ENCODE measurements around the gene TMCO2.

Gene TMCO2

DNA sequence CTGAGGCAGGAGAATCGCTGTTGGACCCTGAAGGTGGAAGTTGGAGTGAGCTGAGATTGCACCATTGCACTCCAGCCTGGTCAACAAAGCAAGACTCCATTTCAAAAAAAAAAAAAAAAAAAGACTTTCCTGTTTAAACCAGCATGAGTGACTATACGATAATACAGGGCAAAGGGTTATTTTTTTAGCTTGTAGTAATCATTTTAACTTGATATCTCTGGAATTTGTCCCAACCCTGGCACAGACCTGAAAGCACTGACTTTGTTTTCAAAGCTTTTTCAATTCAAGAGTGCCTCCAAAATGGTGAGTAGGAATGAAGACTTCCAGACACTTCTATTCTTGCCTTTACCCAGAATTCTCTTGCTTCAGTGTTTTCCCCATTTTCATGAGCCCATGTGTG, 4.4 kb upstream of the TMCO2 start:
- Histone ChIP-seq H2AFZ (ENCODE audit: low read depth, low read length) (no peak overlapping the region), H3K9me3 (ENCODE audit: low read length) (no peaks in the 10 kb centered on the region)

DNA sequence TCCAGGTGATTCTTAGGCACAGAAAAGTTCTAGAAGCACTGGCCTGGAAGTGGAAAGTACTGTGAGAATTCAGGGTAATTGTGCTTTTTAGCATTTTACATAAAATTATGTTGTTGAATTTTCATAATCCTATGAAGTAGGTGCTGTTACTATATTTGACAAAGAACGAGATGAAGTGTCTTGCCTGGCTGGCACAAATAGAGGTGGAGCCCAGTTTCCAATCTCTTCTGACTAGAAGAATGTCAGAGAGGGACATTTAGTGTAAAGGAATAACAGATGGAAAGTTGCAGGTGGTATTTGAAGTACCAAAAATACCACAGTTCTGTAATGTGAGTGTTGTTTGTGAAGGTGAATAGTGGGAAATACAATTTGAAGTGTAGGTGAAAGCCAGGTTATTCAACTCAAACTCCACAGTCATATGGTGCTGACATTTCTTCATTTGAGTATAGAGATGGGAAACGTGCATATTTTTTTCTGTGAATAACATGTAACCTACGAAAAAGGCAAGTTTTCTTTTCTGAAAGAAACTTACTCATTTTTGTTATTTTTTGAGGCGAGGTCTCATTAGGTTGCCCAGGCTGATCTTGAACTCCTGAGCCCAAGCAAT, 3.5 kb upstream of the TMCO2 start:
- no peak overlapping the region for H3K4me3 ChIP-seq (ENCODE audit: low read length)
- no peak overlapping the region for H2AFZ ChIP-seq (ENCODE audit: low read depth, low read length)
- H3K27me3 ChIP-seq (ENCODE audit: insufficient read depth, low read length) = no peaks in the 10 kb centered on the region
- no peaks in the 10 kb centered on the region for H3K4me1 ChIP-seq (ENCODE audit: insufficient read depth, low read length)
- peaks cover 9% of the 10 kb centered on the region for H3K36me3 ChIP-seq (ENCODE audit: insufficient read depth, low read length)
- no peaks in the 10 kb centered on the region for H3K9me3 ChIP-seq (ENCODE audit: low read length)

More for the DNA sequence above, 4.4 kb upstream of the TMCO2 start:
- no peaks in the 10 kb centered on the region for H3K4me1 ChIP-seq (ENCODE audit: insufficient read depth, low read length)
- H3K4me3 ChIP-seq (ENCODE audit: low read length) = no peak overlapping the region
- peaks cover 18% of the 10 kb centered on the region for H3K36me3 ChIP-seq (ENCODE audit: insufficient read depth, low read length)
- H3K27me3 ChIP-seq (ENCODE audit: insufficient read depth, low read length) = no peaks in the 10 kb centered on the region

DNA sequence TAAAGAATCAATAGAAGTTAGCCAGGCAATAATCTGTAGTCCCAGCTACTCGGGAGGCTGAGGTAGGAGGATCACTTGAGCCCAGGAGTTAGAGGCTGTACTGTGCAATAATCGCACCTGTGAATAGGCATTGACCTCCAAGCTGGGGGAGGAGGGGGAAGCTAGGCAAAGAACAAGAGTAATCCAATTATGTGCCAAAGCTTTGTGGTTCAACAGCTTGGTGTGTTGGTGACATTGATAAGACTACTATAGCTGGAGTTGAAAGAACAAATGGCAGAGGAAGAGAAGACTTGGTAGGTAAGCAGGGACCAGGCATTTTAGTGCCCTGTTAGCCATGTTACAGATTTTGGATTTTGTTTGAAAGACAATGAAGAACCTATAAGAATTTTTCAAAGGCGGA, 2.1 kb upstream of the TMCO2 start:
- Histone ChIP-seq H3K4me3 (ENCODE audit: low read length) (no peak overlapping the region), H3K27me3 (ENCODE audit: insufficient read depth, low read length) (no peaks in the 10 kb centered on the region), H3K4me1 (ENCODE audit: insufficient read depth, low read length) (no peaks in the 10 kb centered on the region), H2AFZ (ENCODE audit: low read depth, low read length) (no peak overlapping the region), H3K9me3 (ENCODE audit: low read length) (no peaks in the 10 kb centered on the region), H3K36me3 (ENCODE audit: insufficient read depth, low read length) (no peaks in the 10 kb centered on the region)

DNA sequence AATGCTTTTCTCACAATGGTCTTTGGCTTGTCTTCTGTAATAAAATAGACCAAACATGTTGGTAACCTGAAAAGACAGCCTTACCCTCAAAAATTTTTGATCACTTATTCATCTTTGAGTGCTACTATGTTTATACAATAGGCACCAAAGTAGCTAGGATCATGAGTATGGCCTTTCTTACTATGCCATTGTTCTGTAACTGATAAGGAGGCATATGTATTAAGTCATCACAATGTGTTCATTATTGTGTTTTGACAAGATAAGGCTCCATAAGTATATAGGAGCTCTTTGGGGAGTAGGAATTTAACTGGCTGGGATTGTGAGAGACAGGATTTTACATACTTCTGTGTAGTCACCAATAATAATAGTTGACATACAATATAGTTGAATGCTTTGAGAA, 675 bp downstream of the TMCO2 start:
- Histone ChIP-seq H3K4me3 (ENCODE audit: low read length) (no peak overlapping the region), H3K4me1 (ENCODE audit: insufficient read depth, low read length) (no peaks in the 10 kb centered on the region), H3K9me3 (ENCODE audit: low read length) (no peaks in the 10 kb centered on the region), H3K27me3 (ENCODE audit: insufficient read depth, low read length) (no peaks in the 10 kb centered on the region), H2AFZ (ENCODE audit: low read depth, low read length) (no peak overlapping the region), H3K36me3 (ENCODE audit: insufficient read depth, low read length) (no peaks in the 10 kb centered on the region)

DNA sequence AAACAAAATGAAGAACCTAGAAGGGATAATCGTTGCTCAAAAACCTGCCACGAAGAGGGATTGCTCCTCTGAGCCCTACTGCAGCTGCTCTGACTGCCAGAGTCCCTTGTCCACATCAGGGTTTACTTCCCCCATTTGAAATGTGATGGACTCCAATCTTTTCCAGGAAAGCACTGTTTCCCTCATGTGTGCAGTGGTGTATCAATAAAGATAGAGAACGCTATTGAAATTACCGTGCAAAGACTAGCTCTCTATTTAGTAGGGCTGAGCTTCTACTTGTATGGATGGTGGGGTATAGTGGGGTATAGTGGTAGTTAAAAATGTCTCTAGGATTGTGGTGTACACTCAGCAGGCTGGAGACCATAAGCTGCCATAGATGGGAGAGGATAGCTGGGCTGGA, 3.7 kb downstream of the TMCO2 start:
- H3K4me3 ChIP-seq (ENCODE audit: low read length) = no peak overlapping the region
- no peak overlapping the region for H2AFZ ChIP-seq (ENCODE audit: low read depth, low read length)
- no peaks in the 10 kb centered on the region for H3K36me3 ChIP-seq (ENCODE audit: insufficient read depth, low read length)
- H3K4me1 ChIP-seq (ENCODE audit: insufficient read depth, low read length) = peaks cover 5% of the 10 kb centered on the region
- no peaks in the 10 kb centered on the region for H3K9me3 ChIP-seq (ENCODE audit: low read length)
- no peaks in the 10 kb centered on the region for H3K27me3 ChIP-seq (ENCODE audit: insufficient read depth, low read length)

DNA sequence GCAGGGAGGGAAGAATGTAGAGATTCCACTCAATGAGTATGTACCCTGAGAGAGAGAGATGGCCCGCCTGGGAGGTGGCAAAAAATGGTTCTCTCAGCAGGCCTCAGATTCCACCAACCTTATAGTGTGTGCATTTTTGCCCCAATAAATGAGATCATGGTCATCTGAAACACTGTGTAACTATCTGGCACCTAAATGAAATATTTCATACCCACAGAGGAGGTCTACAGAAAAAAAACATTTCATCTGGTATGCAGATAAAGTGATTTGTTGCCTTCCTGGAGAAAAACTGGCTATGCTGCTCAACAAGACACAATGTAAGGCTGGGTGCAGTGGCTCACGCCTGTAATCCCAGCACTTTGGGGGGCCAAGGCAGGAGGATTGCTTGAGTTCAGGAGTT, 4.9 kb downstream of the TMCO2 start:
- no peak overlapping the region for H2AFZ ChIP-seq (ENCODE audit: low read depth, low read length)
- peaks cover 9% of the 10 kb centered on the region for H3K4me1 ChIP-seq (ENCODE audit: insufficient read depth, low read length)
- no peaks in the 10 kb centered on the region for H3K36me3 ChIP-seq (ENCODE audit: insufficient read depth, low read length)
- H3K9me3 ChIP-seq (ENCODE audit: low read length) = no peaks in the 10 kb centered on the region
- H3K27me3 ChIP-seq (ENCODE audit: insufficient read depth, low read length) = no peaks in the 10 kb centered on the region
- H3K4me3 ChIP-seq (ENCODE audit: low read length) = no peak overlapping the region

DNA sequence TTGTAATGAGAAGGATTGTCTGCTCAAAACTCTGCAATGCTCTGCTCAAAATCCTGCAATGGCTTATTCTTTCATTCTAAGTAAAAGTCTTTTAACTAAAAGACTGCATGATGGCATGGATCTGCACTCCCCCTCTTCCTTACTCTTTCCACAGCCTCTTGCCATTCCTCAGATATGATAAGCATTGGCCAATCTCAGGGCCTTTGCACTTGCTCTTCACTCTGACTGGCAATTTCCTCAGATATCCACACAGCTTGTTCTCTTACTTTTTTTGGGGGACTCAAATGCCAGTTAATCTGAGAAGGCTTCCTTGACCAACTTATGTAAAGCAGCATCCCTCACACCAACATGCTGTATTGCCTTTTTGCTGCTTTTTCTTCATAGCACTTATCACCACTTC, 7.5 kb downstream of the TMCO2 start:
- Histone ChIP-seq H2AFZ (ENCODE audit: low read depth, low read length) (no peak overlapping the region), H3K27me3 (ENCODE audit: insufficient read depth, low read length) (no peaks in the 10 kb centered on the region), H3K9me3 (ENCODE audit: low read length) (no peaks in the 10 kb centered on the region), H3K4me3 (ENCODE audit: low read length) (no peak overlapping the region), H3K4me1 (ENCODE audit: insufficient read depth, low read length) (peaks cover 17% of the 10 kb centered on the region), H3K36me3 (ENCODE audit: insufficient read depth, low read length) (peaks cover 5% of the 10 kb centered on the region)

DNA sequence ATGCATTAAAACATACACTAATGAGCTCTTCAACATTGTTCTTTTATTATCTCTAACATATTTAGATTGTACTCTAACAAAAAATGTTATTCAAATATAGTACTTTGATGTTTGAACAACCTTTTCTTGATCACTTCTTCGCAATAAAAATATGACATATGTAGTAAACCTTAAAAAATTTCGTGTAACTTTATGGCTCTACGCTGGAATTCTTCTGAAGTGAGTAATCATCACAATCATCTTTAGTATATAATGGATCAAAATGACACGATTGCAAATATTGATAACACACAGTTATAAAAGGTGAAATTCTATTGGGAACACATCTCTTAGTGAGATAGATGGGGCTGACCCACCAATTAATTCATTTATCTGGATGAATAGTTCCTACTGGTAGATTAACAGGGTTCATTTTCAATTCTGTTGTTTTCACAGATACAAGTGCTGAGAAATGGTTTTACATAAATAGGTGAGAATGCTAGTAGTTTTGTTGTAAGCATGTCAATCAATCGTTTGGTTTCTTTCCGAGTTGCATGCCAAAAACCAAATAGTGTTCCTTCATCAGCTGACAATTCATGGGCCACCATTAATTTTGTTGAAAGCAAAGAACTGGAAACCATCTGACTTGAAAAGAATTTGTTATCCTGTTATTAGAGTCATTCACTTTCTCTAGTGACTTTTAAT, 8.8 kb downstream of the TMCO2 start:
- Histone ChIP-seq H2AFZ (ENCODE audit: low read depth, low read length) (no peak overlapping the region), H3K27me3 (ENCODE audit: insufficient read depth, low read length) (no peaks in the 10 kb centered on the region), H3K9me3 (ENCODE audit: low read length) (no peaks in the 10 kb centered on the region), H3K4me1 (ENCODE audit: insufficient read depth, low read length) (peaks cover 17% of the 10 kb centered on the region), H3K4me3 (ENCODE audit: low read length) (peak overlapping the region; percentile 86), H3K36me3 (ENCODE audit: insufficient read depth, low read length) (peaks cover 18% of the 10 kb centered on the region)

DNA sequence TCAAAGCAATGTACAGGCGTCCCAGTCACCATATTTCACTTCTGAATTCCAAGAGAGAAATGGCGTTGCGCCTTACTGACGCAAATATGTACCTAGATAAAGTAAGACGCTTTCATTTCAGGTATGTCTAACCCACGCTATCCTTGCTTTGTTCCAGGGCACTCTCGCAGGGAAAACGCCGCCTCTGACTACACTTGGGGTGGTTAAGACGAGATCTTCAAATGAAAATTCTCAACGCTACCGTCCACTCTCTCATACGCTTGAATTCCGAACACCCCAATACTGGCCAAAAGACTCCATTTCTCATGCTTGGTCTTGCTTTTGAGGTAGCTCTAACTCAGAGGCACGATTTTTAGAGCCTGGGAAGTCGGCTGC, 9.6 kb downstream of the TMCO2 start:
- Histone ChIP-seq H2AFZ (ENCODE audit: low read depth, low read length) (peak overlapping the region; percentile 88), H3K27me3 (ENCODE audit: insufficient read depth, low read length) (no peaks in the 10 kb centered on the region), H3K36me3 (ENCODE audit: insufficient read depth, low read length) (peaks cover 24% of the 10 kb centered on the region), H3K4me1 (ENCODE audit: insufficient read depth, low read length) (peaks cover 17% of the 10 kb centered on the region), H3K4me3 (ENCODE audit: low read length) (peak overlapping the region; percentile 86), H3K9me3 (ENCODE audit: low read length) (no peaks in the 10 kb centered on the region)

DNA sequence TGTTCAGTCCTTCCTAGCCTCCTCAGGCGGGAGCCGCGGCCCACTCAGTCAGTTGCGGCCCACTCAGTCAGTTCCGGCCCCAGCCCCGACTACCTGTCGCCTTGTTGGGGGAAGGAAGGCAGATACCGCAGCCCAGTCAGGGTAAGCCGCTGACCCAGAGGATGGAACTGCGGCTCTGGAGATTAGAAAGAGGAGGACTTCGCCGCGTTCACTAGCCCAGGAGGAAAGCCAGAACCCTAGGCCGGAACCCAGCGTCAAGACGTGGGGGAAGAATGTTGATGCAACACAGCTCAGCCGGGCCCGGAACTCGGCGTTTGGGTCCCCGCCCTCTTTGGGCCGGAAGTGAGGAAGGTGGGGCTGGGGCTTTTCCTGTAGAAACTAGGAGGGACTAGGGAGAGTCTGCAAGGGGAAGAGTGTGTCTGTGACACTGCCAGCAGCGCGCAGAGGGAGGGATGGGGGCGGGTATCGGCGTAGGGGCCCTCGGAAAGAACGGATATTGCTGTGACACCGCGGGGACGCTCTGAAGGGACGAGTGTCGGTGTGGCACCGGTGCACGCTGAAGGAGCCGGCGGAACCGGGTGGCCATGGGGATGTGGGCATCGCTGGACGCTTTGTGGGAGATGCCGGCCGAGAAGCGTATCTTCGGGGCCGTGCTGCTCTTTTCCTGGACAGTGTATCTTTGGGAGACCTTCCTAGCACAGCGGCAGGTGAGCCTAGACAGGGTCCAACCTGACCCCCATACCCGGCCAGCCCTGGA, 10.1 kb downstream of the TMCO2 start, which contains the start of gene ZMPSTE24:
Gene ZMPSTE24 (plus strand): TSS at position 549 of the 757 bp plus-strand sequence. CDS start 36 bp downstream, at position 585.
- H3K36me3 ChIP-seq (ENCODE audit: insufficient read depth, low read length) = peaks cover 29% of the 10 kb centered on the region
- H3K4me3 ChIP-seq (ENCODE audit: low read length) = peak within 1 kb of the TSS; percentile 86
- H3K4me1 ChIP-seq (ENCODE audit: insufficient read depth, low read length) = peaks cover 17% of the 10 kb centered on the region
- H3K9me3 ChIP-seq (ENCODE audit: low read length) = no peaks in the 10 kb centered on the region
- peak within 1 kb of the TSS; percentile 88 for H2AFZ ChIP-seq (ENCODE audit: low read depth, low read length)
- H3K27me3 ChIP-seq (ENCODE audit: insufficient read depth, low read length) = no peaks in the 10 kb centered on the region

DNA sequence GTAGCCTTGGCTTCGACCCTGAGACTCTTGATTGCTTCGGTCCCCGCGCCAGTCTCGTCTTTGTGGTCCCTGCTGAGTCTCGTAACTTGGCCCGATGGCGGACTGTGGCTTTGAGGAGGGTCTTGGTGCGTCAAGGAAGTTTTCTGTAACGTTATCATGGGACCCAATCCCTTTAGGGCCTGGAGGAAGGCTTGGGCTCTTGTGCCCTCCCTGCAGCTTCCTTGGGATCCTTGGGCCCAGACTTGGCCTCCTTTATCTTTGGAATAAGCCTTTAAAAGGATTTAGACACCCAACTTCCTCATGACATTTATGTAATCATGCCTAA, 10.7 kb downstream of the TMCO2 start:
- Histone ChIP-seq H3K27me3 (ENCODE audit: insufficient read depth, low read length) (no peaks in the 10 kb centered on the region), H3K4me1 (ENCODE audit: insufficient read depth, low read length) (peaks cover 17% of the 10 kb centered on the region), H3K4me3 (ENCODE audit: low read length) (peak overlapping the region; percentile 86), H2AFZ (ENCODE audit: low read depth, low read length) (peak overlapping the region; percentile 38), H3K36me3 (ENCODE audit: insufficient read depth, low read length) (peaks cover 34% of the 10 kb centered on the region), H3K9me3 (ENCODE audit: low read length) (no peaks in the 10 kb centered on the region)

DNA sequence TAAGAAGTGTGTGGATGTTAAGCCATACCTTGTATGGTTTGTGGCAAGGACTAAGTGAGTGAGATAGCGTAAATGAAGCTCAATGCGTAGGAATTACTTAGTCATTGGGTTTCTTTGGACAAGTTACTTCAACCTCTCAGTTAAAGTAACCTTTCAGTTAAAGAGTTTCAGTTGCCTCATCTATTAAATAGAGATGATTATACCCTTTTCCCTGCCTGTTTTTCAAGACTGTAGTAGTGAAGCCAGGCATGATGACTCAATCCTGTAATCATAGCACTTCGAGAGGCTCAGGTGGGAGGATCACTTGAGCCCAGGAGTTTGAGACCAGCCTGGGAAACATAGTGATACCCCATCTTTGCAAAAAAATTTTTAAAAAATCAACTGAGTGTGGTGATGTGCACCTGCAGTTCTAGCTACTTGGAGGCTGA, 16.6 kb downstream of the TMCO2 start:
- H3K36me3 ChIP-seq (ENCODE audit: insufficient read depth, low read length) = peaks cover 71% of the 10 kb centered on the region

DNA sequence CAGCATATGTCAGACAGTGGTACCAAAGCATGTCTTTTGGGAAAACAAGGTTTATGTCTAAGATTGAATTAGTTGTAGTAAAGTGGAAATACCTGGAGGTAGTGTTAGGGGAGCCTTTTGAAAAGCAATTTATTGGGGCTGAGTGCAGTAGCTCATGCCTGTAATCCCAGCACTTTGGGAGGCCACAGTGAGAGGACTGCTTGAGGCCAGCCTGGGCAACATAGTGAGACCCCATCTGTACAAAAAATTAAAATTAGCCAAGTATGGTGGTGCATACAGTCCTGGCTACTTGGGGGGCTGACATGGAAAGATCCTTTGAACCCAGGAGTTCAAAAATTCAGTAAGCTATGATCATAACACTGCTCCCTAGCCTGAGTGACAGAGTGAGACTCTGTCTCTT, 17.6 kb downstream of the TMCO2 start:
- no peak overlapping the region for H3K4me3 ChIP-seq (ENCODE audit: low read length)
- H3K27me3 ChIP-seq (ENCODE audit: insufficient read depth, low read length) = no peaks in the 10 kb centered on the region
- H3K9me3 ChIP-seq (ENCODE audit: low read length) = no peaks in the 10 kb centered on the region
- no peaks in the 10 kb centered on the region for H3K4me1 ChIP-seq (ENCODE audit: insufficient read depth, low read length)
- H3K36me3 ChIP-seq (ENCODE audit: insufficient read depth, low read length) = peaks cover 74% of the 10 kb centered on the region
- H2AFZ ChIP-seq (ENCODE audit: low read depth, low read length) = no peak overlapping the region

More for the DNA sequence above, 16.6 kb downstream of the TMCO2 start:
- no peaks in the 10 kb centered on the region for H3K27me3 ChIP-seq (ENCODE audit: insufficient read depth, low read length)
- H3K9me3 ChIP-seq (ENCODE audit: low read length) = no peaks in the 10 kb centered on the region
- H3K4me3 ChIP-seq (ENCODE audit: low read length) = no peak overlapping the region
- H3K4me1 ChIP-seq (ENCODE audit: insufficient read depth, low read length) = peaks cover 2% of the 10 kb centered on the region
- H2AFZ ChIP-seq (ENCODE audit: low read depth, low read length) = no peak overlapping the region
